ENCODE results near the gene TMEM184C. TPM values are rescaled to one million over a fixed set of nuclear protein-coding genes. Genes with fewer than 3 reads are reported as not detected.

Gene TMEM184C
- 51.1 and 55.3 TPM in 2 replicates for total RNA-seq

DNA sequence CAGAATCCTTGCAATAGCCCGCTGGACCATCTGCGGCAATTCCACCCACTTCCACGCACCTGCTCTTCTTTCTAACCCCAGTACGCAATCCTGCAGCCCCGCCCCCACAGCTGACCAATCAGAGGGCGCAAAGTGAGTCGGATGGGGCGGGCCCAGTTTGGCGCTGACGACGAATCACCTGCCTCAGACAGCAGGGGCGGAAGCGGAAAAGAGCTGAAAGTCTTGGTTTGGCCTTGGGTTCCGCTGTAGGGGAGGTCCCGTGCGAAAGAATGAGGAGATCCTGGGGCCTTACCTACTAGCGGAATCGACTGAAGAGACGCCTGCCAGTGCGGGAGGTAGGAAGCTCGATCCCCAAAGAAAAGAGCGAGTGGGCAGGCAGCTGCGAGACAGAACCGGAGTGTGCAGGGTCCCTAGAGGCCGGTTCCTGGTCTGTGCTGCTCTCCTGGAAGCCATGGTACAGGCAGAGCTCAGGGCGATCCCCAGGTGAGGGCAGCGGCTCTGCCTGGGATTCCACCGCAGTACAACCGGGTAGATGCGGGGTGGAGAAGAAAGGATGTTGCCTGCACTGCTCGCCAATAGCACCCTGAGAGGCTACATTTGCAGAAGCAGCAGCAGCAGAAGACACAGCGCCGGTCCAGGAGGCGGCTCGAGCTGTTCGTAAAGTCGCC lies at the start of gene TMEM184C:
TMEM184C (plus strand) TSS at position 225 of the 668 bp plus-strand sequence. CDS start 560 bp downstream, outside the sequence.

DNA sequence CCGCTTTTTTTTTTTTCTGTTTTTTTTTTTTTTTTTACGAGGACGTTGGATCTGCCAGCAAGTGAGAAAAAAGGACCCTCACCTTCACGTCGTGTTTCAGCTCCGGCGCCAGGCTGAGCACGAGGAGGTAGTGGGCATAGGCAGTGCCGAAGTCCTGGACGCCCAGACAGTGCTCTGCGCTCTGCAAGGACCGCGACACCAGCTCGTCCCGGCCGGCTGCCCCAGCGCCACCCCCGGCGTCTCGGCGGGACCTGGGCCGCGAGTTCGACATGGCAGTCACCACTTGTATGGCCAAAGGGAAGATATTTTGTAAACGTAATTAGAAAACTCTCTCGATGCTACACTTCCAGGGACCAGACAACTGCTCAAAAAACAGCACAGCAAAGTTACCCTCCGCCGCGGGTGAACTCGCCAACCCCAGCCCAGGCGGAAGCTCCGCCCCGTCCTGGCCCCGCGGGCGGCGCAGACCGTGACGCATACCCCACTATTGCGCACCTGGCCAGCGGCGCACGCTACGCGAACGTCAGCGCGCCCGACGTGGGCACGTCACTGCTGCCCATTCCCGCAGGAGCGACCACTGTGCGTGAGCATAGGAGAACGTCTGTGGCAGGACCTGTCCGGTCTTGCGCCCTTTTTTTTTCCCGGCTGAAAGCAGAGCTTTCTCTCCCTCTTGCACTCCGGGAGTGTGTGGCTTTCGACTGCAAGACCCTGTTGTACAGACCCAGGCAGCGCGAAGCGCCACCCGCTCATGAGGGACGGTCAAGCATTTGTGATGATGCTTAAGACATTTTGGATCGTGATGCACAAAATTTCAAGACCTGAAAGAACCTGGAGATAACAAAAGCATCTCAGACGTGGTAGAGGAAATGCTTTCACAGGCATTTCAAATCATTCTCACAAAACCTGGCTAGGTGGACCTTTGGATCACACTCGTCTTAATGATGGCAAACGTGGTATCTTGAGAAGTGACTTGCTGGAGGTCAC lies 66.8 kb downstream of the TMEM184C start, which contains the start of gene PRMT9:
PRMT9 (minus strand) TSS at position 447 of the 984 bp plus-strand sequence; CDS start at position 271, 176 bp downstream.

Other genes with a start within 250 kb of the TMEM184C start
- 2.1 and 3.9 TPM in 2 replicates for gene EDNRA, start 136.3 kb upstream of the TMEM184C start, total RNA-seq
- gene PRMT9, start 66.8 kb downstream of the TMEM184C start, total RNA-seq: 11.3 and 12.5 TPM in 2 replicates
- 30.6 and 37.2 TPM in 2 replicates for gene ARHGAP10, start 114.7 kb downstream of the TMEM184C start, total RNA-seq